Measurements from ENCODE around the gene TAL1.
"Not testable (repeated sequence)": the region's sequence is repeated elsewhere in the genome, so short reads cannot be mapped to it uniquely, and the experiment has no call there.

Gene TAL1

DNA sequence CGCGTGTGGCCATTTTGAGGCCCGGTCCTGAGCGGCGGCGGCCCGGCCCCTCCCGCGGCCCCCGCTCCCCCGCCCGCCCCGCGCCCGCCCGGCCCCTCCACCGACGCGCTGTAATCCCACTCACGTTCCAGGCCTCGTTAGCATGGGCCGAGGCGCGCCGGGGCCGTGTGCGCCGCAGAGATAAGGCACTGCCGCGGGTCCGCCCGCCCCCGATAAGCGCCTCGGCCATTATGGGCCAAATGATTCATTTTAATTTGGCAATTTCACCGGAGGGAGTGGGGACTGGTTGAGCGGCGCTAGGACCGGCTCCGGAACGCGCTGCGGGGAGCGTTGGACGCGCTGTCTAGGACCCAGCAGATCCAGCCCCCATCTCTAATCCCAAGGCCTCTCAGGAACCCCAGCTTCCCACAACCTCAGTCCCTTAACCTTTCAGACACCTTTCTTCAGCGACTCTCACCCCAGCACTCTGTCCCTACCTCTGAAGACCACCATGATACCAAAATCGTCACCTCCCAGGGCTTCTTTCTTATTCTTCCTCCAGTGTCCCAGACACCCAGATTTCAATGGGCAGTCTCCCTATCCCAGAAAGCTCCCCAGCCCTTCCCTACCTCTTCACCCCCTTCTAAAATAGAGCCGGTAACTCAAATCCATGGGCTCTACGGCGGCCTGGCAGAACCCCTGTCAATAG, at the start of gene TAL1:
Gene TAL1 (minus strand): TSS at position 39 of the 688 bp plus-strand sequence. CDS start 6,337 bp downstream, outside the sequence.
- DNase-seq (ENCODE audit: low read depth), result no peak

DNA sequence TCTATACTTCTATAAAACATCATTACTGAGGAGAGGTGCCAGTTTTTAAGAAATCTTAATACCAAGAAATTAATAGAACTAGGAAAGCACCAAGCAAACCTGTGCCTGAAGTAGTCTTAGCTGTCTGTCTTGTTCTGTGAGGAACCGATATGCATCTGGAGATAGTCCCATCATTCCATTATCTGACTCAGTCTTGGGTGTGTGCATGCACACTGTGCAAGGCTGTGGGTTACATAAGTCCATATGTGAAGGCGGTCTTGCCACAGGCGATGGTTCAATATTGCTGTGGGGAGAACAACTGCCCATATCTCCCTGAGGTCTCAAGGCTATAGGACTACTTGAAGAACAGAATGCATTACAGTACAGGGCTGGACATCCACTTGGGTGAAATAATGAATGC, 48.1 kb upstream of the TAL1 start:
- DNase-seq (ENCODE audit: low read depth), result no peak

DNA sequence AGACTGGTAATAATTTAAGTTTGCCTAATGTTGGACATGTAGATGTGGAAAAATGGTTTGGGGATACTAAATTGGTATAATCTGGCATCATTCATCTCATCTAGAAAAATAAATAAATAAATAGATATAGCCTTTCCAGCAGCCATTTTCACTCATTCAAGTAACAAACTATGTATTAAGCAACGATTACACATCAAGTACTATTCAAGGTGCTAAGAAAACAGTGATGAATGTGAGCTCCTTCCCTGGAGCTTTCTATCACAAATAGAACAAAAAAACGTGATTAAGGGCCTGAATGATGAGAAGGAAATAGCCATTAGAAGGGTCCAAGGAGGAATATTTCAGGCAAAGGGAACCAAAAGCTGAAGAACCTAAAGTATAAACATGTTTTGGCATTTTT, 44.8 kb upstream of the TAL1 start:
- no peak for DNase-seq (ENCODE audit: low read depth)

DNA sequence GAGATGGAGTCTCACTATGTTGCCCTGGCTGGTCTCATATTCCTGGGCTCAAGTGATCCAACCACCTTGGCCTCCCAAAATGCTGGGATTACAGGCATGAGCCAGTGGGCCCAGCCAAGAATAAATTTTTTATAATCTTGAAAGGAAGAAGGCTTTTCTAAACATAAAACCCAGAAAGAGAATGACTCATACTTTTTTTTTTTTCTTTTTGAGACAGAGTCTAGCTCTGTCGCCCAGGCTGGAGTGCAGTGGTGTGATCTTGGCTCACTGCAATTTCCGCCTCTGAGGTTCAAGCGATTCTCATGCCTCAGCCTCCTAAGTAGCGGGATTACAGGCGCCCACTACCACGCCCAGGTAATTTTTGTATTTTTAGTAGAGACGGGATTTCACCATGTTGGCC, 43.8 kb upstream of the TAL1 start:
- not testable (repeated sequence) for DNase-seq (ENCODE audit: low read depth)

DNA sequence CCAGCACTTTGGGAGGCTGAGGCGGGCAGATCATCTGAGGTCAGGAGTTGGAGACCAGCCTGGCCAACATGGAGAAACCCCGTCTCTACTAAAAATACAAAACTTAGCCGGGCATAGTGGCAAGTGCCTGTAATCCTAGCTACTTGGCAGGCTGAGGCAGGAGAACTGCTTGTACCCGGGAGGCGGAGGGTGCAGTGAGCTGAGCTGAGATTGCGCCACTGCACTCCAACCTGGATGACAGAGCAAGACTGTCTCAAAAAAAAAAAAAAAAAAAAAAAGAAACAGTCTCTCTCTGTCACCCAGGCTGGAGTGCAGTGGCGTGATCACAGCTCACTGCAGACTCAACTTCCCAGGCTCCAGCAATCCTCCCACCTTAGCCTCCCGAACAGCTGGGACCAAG, 33.5 kb upstream of the TAL1 start:
- not testable (repeated sequence) for DNase-seq (ENCODE audit: low read depth)

DNA sequence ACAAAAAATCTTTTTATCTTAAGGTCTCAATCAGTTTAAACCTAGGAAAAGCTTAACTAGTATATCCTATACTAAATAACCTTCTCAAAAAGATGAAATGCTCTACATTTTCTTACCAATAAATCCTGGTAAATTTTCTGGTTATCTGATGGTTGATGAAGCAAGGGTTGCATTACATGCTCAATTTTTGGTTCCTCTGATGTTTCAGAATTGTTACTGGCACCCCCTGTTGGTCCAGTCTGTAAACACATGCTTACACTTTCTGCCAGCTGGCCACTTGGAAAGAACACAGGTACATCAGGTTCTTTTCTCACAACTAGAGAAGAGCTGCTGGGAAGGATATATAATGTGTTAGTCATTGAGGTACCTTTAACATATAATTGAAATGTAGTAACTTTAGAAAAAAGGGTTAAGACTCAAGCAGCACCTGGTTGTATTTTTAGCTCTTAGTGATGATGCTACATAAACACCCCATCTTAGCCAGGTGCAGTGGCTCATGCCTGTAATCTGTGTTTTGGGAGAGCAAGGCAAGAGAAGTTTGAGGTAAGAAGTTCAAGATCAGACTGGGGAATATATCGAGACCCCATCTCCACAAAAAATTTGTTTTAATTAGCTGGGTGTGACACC, 30.9 kb upstream of the TAL1 start:
- DNase-seq (ENCODE audit: low read depth), result peak; percentile 15

DNA sequence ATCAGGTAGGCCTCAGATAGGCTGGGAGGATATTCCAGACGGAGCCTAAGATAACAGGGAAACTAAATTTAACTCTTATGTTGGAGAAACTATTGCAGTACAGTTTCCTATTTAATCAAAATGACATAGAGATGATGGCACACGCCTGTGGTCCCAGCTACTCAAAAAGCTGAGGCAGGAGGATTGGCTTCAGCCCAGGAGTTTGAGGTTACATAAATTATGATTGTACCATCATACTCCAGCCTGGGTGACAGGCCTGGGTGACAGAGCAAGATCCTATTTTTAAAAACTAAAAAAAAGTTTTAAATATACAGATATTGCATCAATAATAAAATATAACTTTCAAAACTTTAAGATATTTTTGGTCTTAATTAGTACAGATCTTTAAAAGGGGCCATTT, 25.2 kb upstream of the TAL1 start:
- no peak for DNase-seq (ENCODE audit: low read depth)

DNA sequence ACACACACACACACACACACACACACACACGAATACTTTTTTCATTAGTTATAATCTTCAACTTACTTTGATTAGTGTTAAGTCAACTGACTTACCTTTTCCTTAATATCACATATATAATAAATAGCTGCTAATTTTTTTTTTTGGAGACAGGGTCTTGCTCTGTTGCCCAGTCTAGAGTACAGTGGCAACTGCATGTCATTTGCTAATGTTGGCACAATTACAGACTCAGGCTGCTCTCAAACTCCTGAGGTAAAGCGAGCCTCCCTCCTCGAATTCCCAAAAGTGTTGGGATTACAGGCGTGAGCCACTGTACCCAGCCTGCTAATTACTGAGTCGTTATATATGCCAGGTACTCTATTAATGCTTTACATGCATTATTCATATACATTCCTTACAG, 20.8 kb upstream of the TAL1 start:
- no peak for DNase-seq (ENCODE audit: low read depth)

DNA sequence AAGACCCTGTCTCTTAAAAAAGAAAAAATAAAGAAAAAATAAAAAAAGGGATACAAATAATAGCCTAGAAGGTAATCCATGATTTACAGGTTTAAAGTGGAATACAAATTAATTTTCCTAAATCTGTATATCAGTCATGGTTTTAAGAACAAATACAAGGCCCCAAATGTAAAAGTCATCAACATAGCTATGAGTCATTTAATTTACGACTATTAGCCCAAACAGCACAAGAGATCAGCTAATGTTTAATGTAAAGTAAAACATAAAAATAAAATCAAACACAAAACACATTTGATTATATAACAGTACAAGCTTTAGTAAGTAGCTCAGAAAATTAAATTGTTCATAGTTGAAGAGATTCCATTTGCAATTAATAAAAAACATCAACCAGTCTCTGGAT, 20.3 kb upstream of the TAL1 start:
- DNase-seq (ENCODE audit: low read depth), result no peak

DNA sequence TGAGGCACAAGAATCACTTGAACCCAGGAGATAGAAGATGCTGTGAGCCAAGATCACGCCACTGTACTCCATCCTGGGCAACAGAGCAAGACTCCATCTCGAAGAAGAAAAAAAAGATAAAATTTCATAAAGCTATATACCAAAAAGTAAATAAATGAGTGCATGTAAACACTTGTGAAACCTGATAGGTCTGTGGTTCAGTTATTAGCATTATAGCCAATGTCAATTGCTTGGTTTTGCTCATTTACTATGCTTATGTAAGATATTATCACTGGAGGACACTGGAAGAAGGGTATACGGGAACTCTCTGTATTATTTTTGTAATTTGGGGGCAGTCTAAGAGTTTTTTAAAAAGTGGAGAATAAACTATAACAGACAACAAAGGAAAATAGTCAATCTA, 17.7 kb upstream of the TAL1 start:
- no peak for DNase-seq (ENCODE audit: low read depth)

DNA sequence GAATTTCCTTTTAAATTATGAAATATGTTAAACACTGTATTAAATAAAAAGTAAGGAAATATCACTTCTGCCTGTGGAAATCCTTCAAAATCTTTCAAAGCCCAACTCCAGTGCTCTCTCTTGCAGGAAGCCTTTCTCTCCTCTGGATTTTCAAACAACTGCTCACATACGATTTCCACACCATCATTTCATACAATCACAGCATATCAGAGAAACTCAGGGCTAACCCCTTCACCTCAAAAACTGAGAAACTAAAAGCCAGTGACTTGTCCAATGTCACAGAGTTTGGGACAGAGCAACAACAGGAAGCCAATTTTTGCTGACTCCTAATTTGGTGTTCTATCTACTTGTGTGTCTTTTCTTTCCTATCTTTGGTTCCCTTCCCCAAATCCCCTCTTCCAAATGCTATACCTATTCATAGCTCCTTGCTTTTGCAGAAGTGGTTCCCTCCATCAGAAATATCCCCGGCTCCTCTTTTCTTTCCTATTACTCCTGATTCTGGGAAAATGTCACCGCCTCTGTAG, 12.4 kb upstream of the TAL1 start:
- DNase-seq (ENCODE audit: low read depth), result no peak

DNA sequence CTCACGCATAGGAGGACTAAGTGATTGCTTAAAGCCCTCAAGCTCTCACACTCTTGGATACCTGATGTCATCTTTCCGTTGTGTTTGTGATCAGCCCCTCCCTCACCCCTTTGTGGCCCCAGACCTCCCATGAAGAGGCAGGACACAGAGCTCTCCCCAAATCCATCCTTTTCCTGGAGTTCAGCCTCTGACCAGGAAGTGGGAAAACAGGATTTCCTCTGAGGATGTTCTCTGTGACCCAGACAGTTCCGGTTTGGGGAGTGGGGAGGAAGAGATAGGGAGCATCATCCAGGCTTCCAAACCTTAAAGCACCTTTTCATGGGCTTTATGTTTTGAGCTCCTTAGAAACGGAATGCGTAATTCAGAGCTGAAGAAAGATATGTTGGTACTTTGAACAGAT, 11.9 kb upstream of the TAL1 start:
- no peak for DNase-seq (ENCODE audit: low read depth)

DNA sequence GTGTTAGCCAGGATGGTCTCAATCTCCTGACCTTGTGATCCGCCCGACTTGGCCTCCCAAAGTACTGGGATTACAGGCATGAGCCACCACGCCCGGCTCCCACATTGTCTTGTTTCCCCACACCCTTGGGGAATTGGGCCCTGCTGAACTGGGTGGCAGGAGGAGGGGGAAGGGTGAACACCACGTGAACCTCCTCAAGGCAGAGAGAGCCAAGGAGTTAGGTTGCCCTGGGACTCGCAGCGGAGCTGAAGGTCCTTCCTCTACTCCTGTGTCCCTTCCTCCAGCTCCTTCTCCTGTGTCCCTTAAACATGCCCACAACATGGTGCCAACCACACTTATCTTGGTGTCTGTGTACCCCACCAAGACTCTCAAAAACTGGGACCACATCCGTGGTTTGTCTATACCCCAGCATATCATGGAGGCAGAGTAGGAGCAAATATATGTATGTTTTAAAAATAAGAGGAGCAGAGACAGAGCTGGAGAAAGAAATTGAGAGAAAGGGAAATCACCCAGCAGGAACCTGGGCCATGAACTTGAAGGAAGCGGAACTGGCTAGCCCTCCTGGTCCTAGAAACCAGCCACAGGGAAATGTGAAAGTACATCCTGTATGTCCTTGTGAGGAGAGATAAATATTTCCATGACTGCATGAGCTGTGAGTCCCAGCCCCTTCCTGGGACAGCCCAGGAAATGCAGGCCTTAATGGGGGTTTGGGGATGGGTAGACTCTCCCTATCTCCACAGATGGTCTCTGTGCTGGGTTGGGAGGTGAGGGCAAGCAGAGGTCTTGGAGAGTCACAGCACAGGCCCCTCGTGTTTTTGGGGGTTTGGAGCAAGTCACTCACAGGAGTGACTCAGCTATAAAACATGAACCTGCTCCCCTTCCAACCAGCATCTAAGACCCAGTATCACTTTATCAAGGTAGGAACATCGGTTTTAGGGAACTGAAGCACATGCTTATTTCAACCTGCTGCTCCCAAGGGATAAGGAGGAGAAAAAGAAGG, 9.4 kb upstream of the TAL1 start:
- no peak for DNase-seq (ENCODE audit: low read depth)

DNA sequence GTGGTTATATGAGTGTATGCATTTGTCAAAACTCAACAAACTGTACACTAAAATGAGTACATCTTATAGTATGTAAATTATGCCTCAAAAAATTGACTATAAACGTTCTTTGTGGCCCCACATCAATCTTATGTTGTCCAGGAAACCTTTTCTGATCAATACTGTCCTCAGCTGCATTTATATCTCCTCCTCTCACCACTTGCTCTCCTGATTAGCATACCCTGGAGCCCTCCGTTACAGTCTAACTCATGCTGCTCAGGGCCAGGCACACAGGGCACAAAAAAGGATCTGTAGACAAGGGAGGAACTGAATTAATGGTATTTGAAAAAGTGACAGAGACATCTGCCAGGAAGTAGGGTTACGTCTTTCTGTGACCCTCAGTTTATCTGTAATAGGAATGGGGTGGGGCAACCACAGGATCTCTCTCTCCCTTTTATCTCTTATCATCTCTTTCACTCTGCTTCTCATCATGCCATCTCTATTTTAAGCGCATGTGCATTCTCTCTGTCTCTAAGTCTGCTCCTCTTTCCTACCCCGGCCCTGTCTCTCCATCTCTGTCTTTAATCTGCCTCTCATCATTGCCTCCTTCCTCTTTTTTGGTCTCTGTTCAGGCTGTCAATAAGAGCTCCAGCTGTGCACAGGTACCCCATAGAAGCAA, 7.0 kb upstream of the TAL1 start:
- no peak for DNase-seq (ENCODE audit: low read depth)

DNA sequence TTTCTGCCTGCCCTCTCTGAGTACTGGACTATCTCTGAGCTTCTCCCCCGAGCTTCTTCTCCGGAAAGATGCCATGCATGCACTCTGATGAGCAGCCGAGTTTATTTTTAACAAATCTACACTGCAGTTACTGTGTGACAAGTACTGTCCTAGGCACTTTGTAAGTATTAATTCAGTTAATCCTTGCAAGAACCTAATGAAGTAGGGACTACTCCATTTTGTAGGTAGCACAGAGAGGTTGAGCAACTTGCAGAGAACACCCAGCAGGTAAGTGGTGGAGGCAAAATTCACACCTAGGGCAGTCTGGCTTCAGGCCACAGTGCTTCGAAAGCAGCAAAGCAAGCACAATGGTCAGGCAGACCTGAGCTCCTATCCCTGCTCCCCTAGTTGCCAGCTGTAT, 3.8 kb upstream of the TAL1 start:
- no peak for DNase-seq (ENCODE audit: low read depth)

DNA sequence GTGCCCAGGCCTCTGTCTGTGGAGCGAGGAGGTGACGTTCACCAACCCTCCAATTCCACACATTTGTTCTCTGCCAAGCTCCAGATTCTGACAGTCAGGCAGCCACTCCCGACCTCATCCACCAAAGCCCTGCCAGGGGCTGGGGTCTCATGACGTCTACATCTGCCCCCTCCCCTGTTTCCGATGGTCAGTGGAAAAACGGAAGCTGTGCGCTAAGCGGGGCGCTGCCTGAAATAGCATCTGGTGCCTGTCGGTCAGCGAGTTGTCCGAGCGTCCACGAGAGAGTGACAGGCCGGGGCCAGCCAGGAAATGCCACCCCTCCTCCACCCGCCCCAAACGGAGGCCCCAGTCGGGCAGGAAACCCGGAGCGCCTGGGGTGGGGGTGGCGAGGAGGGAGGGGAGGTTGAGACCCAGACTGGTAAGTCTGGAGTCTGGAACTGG, 3.2 kb upstream of the TAL1 start:
- DNase-seq (ENCODE audit: low read depth), result no peak

DNA sequence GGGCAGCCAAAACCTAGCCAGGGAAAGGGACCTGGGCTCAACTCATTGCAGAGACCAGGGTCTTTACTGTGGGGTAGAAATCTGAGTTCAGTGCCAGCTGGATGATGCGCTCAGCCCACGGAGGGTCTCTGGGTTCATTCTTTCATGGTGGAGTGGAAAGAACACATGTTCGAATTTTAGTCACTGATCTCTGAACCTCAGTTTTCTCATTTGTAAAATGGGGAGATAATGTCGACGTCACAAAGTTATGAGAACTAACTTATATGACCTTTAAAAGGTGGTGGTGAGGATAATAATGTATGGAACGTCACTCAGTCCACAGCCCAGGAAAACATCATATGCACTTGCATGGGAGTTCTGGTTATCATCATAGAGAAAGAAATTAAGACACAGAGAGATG, 1.2 kb upstream of the TAL1 start:
- no peak for DNase-seq (ENCODE audit: low read depth)

DNA sequence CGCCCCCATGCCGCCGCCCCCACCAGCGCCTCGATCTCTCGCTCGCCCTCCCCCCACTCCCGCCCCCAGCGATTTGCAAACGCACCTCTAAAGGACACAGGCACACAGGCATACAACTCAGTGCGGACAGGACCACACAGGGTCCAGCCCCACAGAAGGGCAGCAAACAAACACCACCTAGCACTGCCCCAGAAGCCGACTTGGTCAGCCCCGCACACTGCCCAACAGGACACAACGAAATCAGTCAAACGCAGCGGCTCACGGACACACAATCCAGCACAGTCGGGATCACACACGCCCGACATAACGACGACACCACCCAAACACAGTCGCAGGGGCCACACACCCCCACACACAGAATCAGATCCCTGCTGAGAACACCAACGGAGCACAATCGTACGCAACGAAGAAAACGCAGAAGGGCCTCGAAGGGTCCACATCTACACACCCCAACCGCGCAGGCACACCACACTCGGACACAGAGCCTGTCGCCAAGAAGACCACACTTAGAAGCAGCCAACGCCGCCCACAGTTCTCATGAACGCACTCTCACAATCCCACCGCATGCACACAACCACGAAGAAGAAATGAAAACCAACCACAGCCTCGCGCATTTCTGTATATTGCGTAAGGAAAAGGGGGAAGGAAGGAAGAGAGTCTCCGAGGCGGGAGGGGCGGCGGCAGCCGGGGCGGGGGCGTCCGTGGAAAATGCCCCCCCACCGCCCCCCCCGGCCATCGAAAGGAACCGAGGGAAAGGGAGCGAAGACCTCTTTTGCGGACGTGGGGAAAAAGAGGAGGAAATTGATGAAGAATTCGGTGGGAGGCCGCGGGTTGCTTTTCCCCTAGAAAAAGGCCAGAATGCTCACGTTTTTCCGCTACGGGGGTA, 481 bp downstream of the TAL1 start:
- no peak for DNase-seq (ENCODE audit: low read depth)

DNA sequence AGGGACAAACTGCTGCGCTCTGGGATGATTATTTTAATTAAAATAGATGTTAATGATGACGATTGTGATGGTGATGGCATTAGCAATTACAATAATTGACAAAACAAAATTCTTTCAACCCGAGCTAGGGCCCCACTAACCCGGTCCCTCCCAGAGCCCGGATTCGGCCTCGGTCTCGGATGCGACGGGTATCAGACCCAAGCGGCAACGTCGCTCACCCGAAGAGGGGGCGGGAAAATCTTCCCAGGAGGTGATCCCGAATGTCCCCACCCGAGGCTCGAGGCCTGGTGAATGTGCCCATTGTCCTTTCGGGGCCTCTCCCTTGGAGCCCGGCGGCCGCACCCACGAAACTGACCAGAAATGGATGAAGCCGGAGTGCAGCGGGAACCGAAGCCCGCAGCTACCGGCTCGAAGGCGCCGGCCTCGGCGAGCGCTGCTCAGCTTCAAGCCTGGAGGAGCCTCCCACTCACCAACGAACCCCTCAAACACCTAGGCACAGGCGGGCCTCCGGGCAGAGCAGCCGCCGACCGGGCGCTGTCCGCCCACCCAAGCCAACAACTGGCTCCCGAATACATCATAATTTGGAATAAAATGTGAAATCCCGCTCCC, 1.2 kb downstream of the TAL1 start:
- DNase-seq (ENCODE audit: low read depth), result no peak

DNA sequence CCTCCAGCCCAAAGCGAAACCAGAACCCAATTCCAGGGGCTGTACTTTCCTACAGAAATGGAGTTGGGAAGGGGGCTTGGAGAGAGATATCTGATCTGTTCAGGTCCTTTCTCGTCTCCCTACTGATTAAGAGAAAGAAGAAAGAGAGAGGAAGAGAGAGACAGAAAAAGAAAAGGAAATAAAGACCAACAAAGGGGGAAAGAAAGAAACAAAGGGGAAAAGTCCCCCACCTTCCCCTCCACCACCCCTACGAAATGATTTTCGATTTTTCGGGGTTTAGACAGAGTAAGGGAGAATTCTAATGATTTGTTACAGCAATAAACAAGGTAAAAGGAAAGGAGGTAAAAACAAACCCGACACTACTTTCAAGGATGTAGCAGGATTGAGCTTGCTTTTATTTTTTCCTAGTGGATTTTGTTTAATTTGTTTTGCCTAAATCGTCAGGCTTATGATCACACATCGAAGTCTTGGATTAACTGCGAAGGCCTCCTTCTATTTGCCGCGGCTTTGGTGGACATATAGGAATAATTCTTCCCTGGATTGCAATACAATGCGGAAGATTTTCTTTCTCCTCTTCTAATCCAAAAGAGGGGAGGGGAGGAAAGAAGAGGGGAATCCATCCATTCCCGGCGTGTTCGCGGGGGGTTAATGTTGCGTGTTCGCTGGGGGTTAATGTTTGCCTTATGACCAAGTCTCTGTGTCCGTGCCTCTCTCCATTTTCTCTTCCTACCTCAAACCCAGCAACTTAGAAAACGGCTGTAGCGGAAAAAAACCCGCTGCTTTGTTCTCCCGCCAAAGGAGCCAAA, 1.9 kb downstream of the TAL1 start:
- DNase-seq (ENCODE audit: low read depth), result no peak

Data from stimulated activated CD8-positive, alpha-beta memory T cell treated with anti-CD3 and anti-CD28 coated beads, Interleukin-7, amount 100 ng/mL, for 24 hours (primary cell).